Smooth muscle cell (in vitro differentiated cells): Measurements from ENCODE around the gene NR2F1-AS1. TPM values are rescaled to one million over a fixed set of nuclear protein-coding genes. Genes with fewer than 3 reads are reported as not detected.

Experiments
- DNase-seq: peaks from one replicate; lab custom pipeline; 2025; ENCODE audit not compliant: unreplicated experiment; lab: John Stamatoyannopoulos, UW
- H2AFZ ChIP-seq: fragments of 200-600 bp; sonication (generic); 2 replicates; pipeline ENCODE4 v1.6.0; 2016; ENCODE audit warnings: antibody characterized with exemption, low read depth, mild to moderate bottlenecking
- H3F3A ChIP-seq: fragments of 200-600 bp; sonication (generic); 2 replicates; pipeline ENCODE4 v1.6.0; 2017; ENCODE audit warnings: antibody characterized with exemption, low read depth
- H3K27ac ChIP-seq: fragments of 200-600 bp; sonication (generic); 2 replicates; pipeline ENCODE4 v1.5.1; 2016; ENCODE audit warnings: low read depth, mild to moderate bottlenecking
- H3K27me3 ChIP-seq: fragments of 200-600 bp; sonication (generic); 2 replicates; pipeline ENCODE4 v1.6.1; 2016; ENCODE audit warnings: low read depth, mild to moderate bottlenecking
- H3K36me3 ChIP-seq: fragments of 200-600 bp; sonication (generic); 2 replicates; pipeline ENCODE4 v1.5.1; 2016; ENCODE audit warnings: low read depth
- H3K4me1 ChIP-seq: fragments of 200-600 bp; sonication (generic); 2 replicates; pipeline ENCODE4 v1.5.1; 2016; ENCODE audit warnings: low read depth
- H3K4me2 ChIP-seq: fragments of 200-600 bp; sonication (generic); 2 replicates; pipeline ENCODE4 v1.6.0; 2016; ENCODE audit warnings: mild to moderate bottlenecking
- H3K4me3 ChIP-seq: fragments of 200-600 bp; sonication (generic); 2 replicates; pipeline ENCODE4 v1.5.1; 2016; ENCODE audit warnings: mild to moderate bottlenecking
- H3K79me2 ChIP-seq: fragments of 200-600 bp; sonication (generic); 2 replicates; pipeline ENCODE4 v1.6.0; 2016; ENCODE audit warnings: low read depth, mild to moderate bottlenecking
- H3K9ac ChIP-seq: fragments of 200-600 bp; sonication (generic); 2 replicates; pipeline ENCODE4 v1.6.0; 2016; ENCODE audit warnings: low read depth
- H3K9me3 ChIP-seq: fragments of 200-600 bp; sonication (generic); replicated peaks from 2 replicates; pipeline ENCODE4 v1.5.1; 2016; ENCODE audit warnings: low read depth
- H4K20me1 ChIP-seq: fragments of 200-600 bp; sonication (generic); 2 replicates; pipeline ENCODE4 v1.6.0; 2016; ENCODE audit warnings: low read depth
- CTCF ChIP-seq: fragments of 200-600 bp; sonication (generic); IDR thresholded peaks from 2 replicates; pipeline ENCODE4 v1.5.1; 2017; ENCODE audit warnings: borderline replicate concordance, mild to moderate bottlenecking, antibody characterized with exemption; ENCODE audit not compliant: insufficient read depth, poor library complexity, severe bottlenecking
- WGBS: methylation state at CpG from one replicate; pipeline ENCODE4 v1.1.7; 2016; ENCODE audit warnings: low lambda C conversion rate; 5-methylcytosine and 5-hydroxymethylcytosine counted together
- polyA plus RNA-seq: library from polyadenylated mRNA; unstranded; fragments of >200 nt; fragmentation: Nextera tagmentation; extraction: Ambion mirVana; gene quantifications from 2 replicates; pipeline ENCODE4 v1.2.1, GENCODE V29; 2016
- total RNA-seq: library from RNA; depleted of rRNA; stranded (reverse); fragments of >200 nt; gene quantifications from 2 replicates; pipeline ENCODE4 v1.2.3, GENCODE V29; 2014

Gene NR2F1-AS1
- total and polyA plus RNA-seq, 2 experiments from 2014 or later: 18.7 to 26.1 TPM

GRCh38 chr5:93582167-93582462, 1.1 kb upstream of the NR2F1-AS1 start:
- TF ChIP-seq CTCF: no peak
- Histone ChIP-seq H3K79me2 (no peaks in the 10 kb centered on the region), H3K4me2 (peak overlapping the region; percentile 97), H3K9ac (no peak overlapping the region), H3K9me3 (no peaks in the 10 kb centered on the region), H4K20me1 (peaks cover 16% of the 10 kb centered on the region), H3K4me1 (peaks cover 36% of the 10 kb centered on the region), H3K27me3 (peaks cover 55% of the 10 kb centered on the region), H3K27ac (peak overlapping the region; percentile 13), H3K4me3 (peak overlapping the region; percentile 79), H2AFZ (peak overlapping the region; percentile 62), H3F3A (peaks cover 6% of the 10 kb centered on the region), H3K36me3 (no peaks in the 10 kb centered on the region)
- 8% methylated on average over 2 of the region's 2 CpGs for WGBS
- DNase-seq: no peak

- no peak for TF ChIP-seq CTCF
- no peak overlapping the region for H3K27ac ChIP-seq
- H3F3A ChIP-seq: peaks cover 6% of the 10 kb centered on the region
- WGBS: under 1% methylated on average over 73 of the region's 73 CpGs
- H3K79me2 ChIP-seq: peaks cover 6% of the 10 kb centered on the region
- H3K4me3 ChIP-seq: peak overlapping the region; percentile 79
- peaks cover 39% of the 10 kb centered on the region for H3K4me1 ChIP-seq
- no peaks in the 10 kb centered on the region for H3K9me3 ChIP-seq
- DNase-seq: no peak
- peak overlapping the region; percentile 36 for H3K9ac ChIP-seq
- peaks cover 14% of the 10 kb centered on the region for H4K20me1 ChIP-seq
- H2AFZ ChIP-seq: peak overlapping the region; percentile 95
- peaks cover 57% of the 10 kb centered on the region for H3K27me3 ChIP-seq
- peak overlapping the region; percentile 98 for H3K4me2 ChIP-seq
- no peaks in the 10 kb centered on the region for H3K36me3 ChIP-seq
Observed at GRCh38 chr5:93580063-93580926, 724 bp downstream of the NR2F1-AS1 start.

GRCh38 chr5:93579692-93580062, 1.3 kb downstream of the NR2F1-AS1 start:
- Histone ChIP-seq H3K36me3 (no peaks in the 10 kb centered on the region), H3K27ac (no peak overlapping the region), H4K20me1 (peaks cover 20% of the 10 kb centered on the region), H3K4me3 (peak overlapping the region; percentile 79), H3K9ac (peak overlapping the region; percentile 36), H3F3A (peaks cover 6% of the 10 kb centered on the region), H3K79me2 (peaks cover 6% of the 10 kb centered on the region), H3K4me2 (peak overlapping the region; percentile 98), H2AFZ (peak overlapping the region; percentile 95), H3K4me1 (peaks cover 45% of the 10 kb centered on the region), H3K27me3 (peaks cover 63% of the 10 kb centered on the region), H3K9me3 (no peaks in the 10 kb centered on the region)
- no peak for DNase-seq
- WGBS: 2% methylated on average over 31 of the region's 32 CpGs
- TF ChIP-seq CTCF: no peak
